ENCODE measurements around the gene MCC. TPM values are rescaled to one million over a fixed set of nuclear protein-coding genes. Genes with fewer than 3 reads are reported as not detected.

Gene MCC
- total and polyA plus RNA-seq, 2 experiments from 2014 or later, result 3.4 to 8.8 TPM

GRCh38 chr5:113367586-113367985 lies 120.7 kb downstream of the MCC start:
- Histone ChIP-seq H3K9ac (no peak overlapping the region), H3F3A (ENCODE audit: insufficient read depth) (no peaks in the 10 kb centered on the region), H3K9me3 (ENCODE audit: low read depth) (no peaks in the 10 kb centered on the region), H3K27me3 (replicated peaks; ENCODE audit: insufficient read depth) (no peaks in the 10 kb centered on the region), H3K4me1 (ENCODE audit: insufficient read depth) (0 out of 2 replicates have a peak, but pooled peaks cover 4% of the 10 kb centered on the region), H3K36me3 (ENCODE audit: low read depth) (no peaks in the 10 kb centered on the region), H3K4me2 (ENCODE audit: unreplicated experiment) (no peak overlapping the region), H2AFZ (no peak overlapping the region), H3K9me2 (ENCODE audit: insufficient read depth) (no peaks in the 10 kb centered on the region), H3K4me3 (no peak overlapping the region), H3K79me2 (ENCODE audit: insufficient read depth) (no peaks in the 10 kb centered on the region), H3K27ac (no peak overlapping the region), H4K20me1 (ENCODE audit: insufficient read depth) (no peaks in the 10 kb centered on the region)
- TF ChIP-seq EZH2 (IDR thresholded peaks at IDR 0.05; ENCODE audit: insufficient read depth, poor library complexity, severe bottlenecking) (no peak), EZH2phosphoT487 (IDR thresholded peaks at IDR 0.05; ENCODE audit: insufficient read depth, low read depth) (no peak)
- no peak for DNase-seq
- 75 to 96% methylated on average over 1 of the region's 1 CpG for WGBS, 2 experiments (ENCODE audit: low coverage in 1 of 2, low lambda C conversion rate in 2 of 2, missing lambda C conversion rate in 2 of 2)
- in situ Hi-C loops (cut with MboI), result no loop called here

- Histone ChIP-seq H3K9me2 (ENCODE audit: insufficient read depth) (no peaks in the 10 kb centered on the region), H3K79me2 (ENCODE audit: insufficient read depth) (no peaks in the 10 kb centered on the region), H3K4me3 (no peak overlapping the region), H3K4me2 (ENCODE audit: unreplicated experiment) (no peak overlapping the region), H3K9ac (no peak overlapping the region), H3K27ac (no peak overlapping the region), H3K36me3 (ENCODE audit: low read depth) (no peaks in the 10 kb centered on the region), H4K20me1 (ENCODE audit: insufficient read depth) (no peaks in the 10 kb centered on the region), H3F3A (ENCODE audit: insufficient read depth) (no peaks in the 10 kb centered on the region), H3K4me1 (ENCODE audit: insufficient read depth) (no peaks in the 10 kb centered on the region), H3K27me3 (replicated peaks; ENCODE audit: insufficient read depth) (no peaks in the 10 kb centered on the region), H2AFZ (no peak overlapping the region), H3K9me3 (ENCODE audit: low read depth) (no peaks in the 10 kb centered on the region)
- in situ Hi-C loops (cut with MboI), result no loop called here
- no peak for DNase-seq
- 83 to 93% methylated on average over 1 of the region's 1 CpG for WGBS, 2 experiments (ENCODE audit: low coverage in 1 of 2, low lambda C conversion rate in 2 of 2, missing lambda C conversion rate in 2 of 2)
- TF ChIP-seq EZH2phosphoT487 (IDR thresholded peaks at IDR 0.05; ENCODE audit: insufficient read depth, low read depth) (no peak), EZH2 (IDR thresholded peaks at IDR 0.05; ENCODE audit: insufficient read depth, poor library complexity, severe bottlenecking) (no peak)
Observed at GRCh38 chr5:113364466-113364865, 123.8 kb downstream of the MCC start.

GRCh38 chr5:113361701-113362100 lies 126.6 kb downstream of the MCC start:
- Histone ChIP-seq H3K4me3 (no peak overlapping the region), H3K9ac (no peak overlapping the region), H3K36me3 (ENCODE audit: low read depth) (no peaks in the 10 kb centered on the region), H3K27ac (no peak overlapping the region), H2AFZ (no peak overlapping the region), H4K20me1 (ENCODE audit: insufficient read depth) (no peaks in the 10 kb centered on the region), H3K27me3 (replicated peaks; ENCODE audit: insufficient read depth) (no peaks in the 10 kb centered on the region), H3F3A (ENCODE audit: insufficient read depth) (no peaks in the 10 kb centered on the region), H3K4me1 (ENCODE audit: insufficient read depth) (no peaks in the 10 kb centered on the region), H3K79me2 (ENCODE audit: insufficient read depth) (no peaks in the 10 kb centered on the region), H3K4me2 (ENCODE audit: unreplicated experiment) (no peak overlapping the region), H3K9me3 (ENCODE audit: low read depth) (no peaks in the 10 kb centered on the region), H3K9me2 (ENCODE audit: insufficient read depth) (no peaks in the 10 kb centered on the region)
- in situ Hi-C loops (cut with MboI), result no loop called here
- WGBS, 2 experiments (ENCODE audit: low coverage in 1 of 2, low lambda C conversion rate in 2 of 2, missing lambda C conversion rate in 2 of 2), result 92 to 95% methylated on average over 1 of the region's 1 CpG
- TF ChIP-seq EZH2phosphoT487 (IDR thresholded peaks at IDR 0.05; ENCODE audit: insufficient read depth, low read depth) (no peak), EZH2 (IDR thresholded peaks at IDR 0.05; ENCODE audit: insufficient read depth, poor library complexity, severe bottlenecking) (no peak)
- DNase-seq, result no peak

GRCh38 chr5:113359419-113359818 lies 128.8 kb downstream of the MCC start:
- Histone ChIP-seq H3K9me3 (ENCODE audit: low read depth) (no peaks in the 10 kb centered on the region), H3K27me3 (replicated peaks; ENCODE audit: insufficient read depth) (no peaks in the 10 kb centered on the region)

GRCh38 chr5:113358696-113359095 lies 129.6 kb downstream of the MCC start:
- WGBS, 2 experiments (ENCODE audit: low coverage in 1 of 2, low lambda C conversion rate in 2 of 2, missing lambda C conversion rate in 2 of 2), result 73 to 82% methylated on average over 3 of the region's 3 CpGs
- Histone ChIP-seq H2AFZ (no peak overlapping the region), H4K20me1 (ENCODE audit: insufficient read depth) (no peaks in the 10 kb centered on the region), H3K9me3 (ENCODE audit: low read depth) (no peaks in the 10 kb centered on the region), H3K27me3 (replicated peaks; ENCODE audit: insufficient read depth) (no peaks in the 10 kb centered on the region), H3F3A (ENCODE audit: insufficient read depth) (no peaks in the 10 kb centered on the region), H3K4me3 (no peak overlapping the region), H3K9ac (no peak overlapping the region), H3K27ac (no peak overlapping the region), H3K4me2 (ENCODE audit: unreplicated experiment) (no peak overlapping the region), H3K9me2 (ENCODE audit: insufficient read depth) (no peaks in the 10 kb centered on the region), H3K36me3 (ENCODE audit: low read depth) (no peaks in the 10 kb centered on the region), H3K79me2 (ENCODE audit: insufficient read depth) (no peaks in the 10 kb centered on the region), H3K4me1 (ENCODE audit: insufficient read depth) (no peaks in the 10 kb centered on the region)
- DNase-seq, result no peak
- in situ Hi-C loops (cut with MboI), result no loop called here
- TF ChIP-seq EZH2phosphoT487 (IDR thresholded peaks at IDR 0.05; ENCODE audit: insufficient read depth, low read depth) (no peak), EZH2 (IDR thresholded peaks at IDR 0.05; ENCODE audit: insufficient read depth, poor library complexity, severe bottlenecking) (no peak)

More at GRCh38 chr5:113359419-113359818, 128.8 kb downstream of the MCC start:
- H3K9me2 ChIP-seq (ENCODE audit: insufficient read depth), result no peaks in the 10 kb centered on the region
- H4K20me1 ChIP-seq (ENCODE audit: insufficient read depth), result no peaks in the 10 kb centered on the region
- H2AFZ ChIP-seq, result no peak overlapping the region
- no peak overlapping the region for H3K4me3 ChIP-seq
- in situ Hi-C loops (cut with MboI), result no loop called here
- no peaks in the 10 kb centered on the region for H3F3A ChIP-seq (ENCODE audit: insufficient read depth)
- TF ChIP-seq EZH2phosphoT487 (IDR thresholded peaks at IDR 0.05; ENCODE audit: insufficient read depth, low read depth) (no peak), EZH2 (IDR thresholded peaks at IDR 0.05; ENCODE audit: insufficient read depth, poor library complexity, severe bottlenecking) (no peak)
- no peak overlapping the region for H3K9ac ChIP-seq
- no peak overlapping the region for H3K4me2 ChIP-seq (ENCODE audit: unreplicated experiment)
- H3K79me2 ChIP-seq (ENCODE audit: insufficient read depth), result no peaks in the 10 kb centered on the region
- DNase-seq, result no peak
- no peak overlapping the region for H3K27ac ChIP-seq
- no peaks in the 10 kb centered on the region for H3K36me3 ChIP-seq (ENCODE audit: low read depth)
- H3K4me1 ChIP-seq (ENCODE audit: insufficient read depth), result no peaks in the 10 kb centered on the region
